OCI-M1 (cell line): Measurements from ENCODE around the gene LYPD4.
A peak's percentile ranks its signal among the peaks of the same experiment; 100 is the strongest.

Experiments used
- DNase-seq: peaks from one replicate; lab custom pipeline; 2025; lab: John Stamatoyannopoulos, UW

Gene LYPD4

GRCh38 chr19:41850381-41850780 is 5.9 kb upstream of the LYPD4 start:
- no peak for DNase-seq

GRCh38 chr19:41849067-41849466 is 4.6 kb upstream of the LYPD4 start:
- no peak for DNase-seq

GRCh38 chr19:41848666-41849065 is 4.2 kb upstream of the LYPD4 start:
- no peak for DNase-seq

GRCh38 chr19:41847351-41848105 is 3.0 kb upstream of the LYPD4 start:
- DNase-seq = no peak

- no peak for DNase-seq
Measured at GRCh38 chr19:41845051-41845590, 638 bp upstream of the LYPD4 start.

- no peak for DNase-seq
Measured at GRCh38 chr19:41845001-41845050, 343 bp upstream of the LYPD4 start, which contains the start of gene DMRTC2. DMRTC2 (plus strand) TSS chr19:41845042; CDS start chr19:41847429, 2,387 bp downstream.

GRCh38 chr19:41843371-41843770 is 1.1 kb downstream of the LYPD4 start:
- DNase-seq = peak; percentile 38

- DNase-seq = no peak
Measured at GRCh38 chr19:41839211-41839610, 5.3 kb downstream of the LYPD4 start.

GRCh38 chr19:41837981-41838708 is 6.3 kb downstream of the LYPD4 start:
- no peak for DNase-seq

GRCh38 chr19:41821003-41821735 is 23.3 kb downstream of the LYPD4 start:
- peak; percentile 79 for DNase-seq

- no peak for DNase-seq
Measured at GRCh38 chr19:41816761-41817160, 27.7 kb downstream of the LYPD4 start.

- DNase-seq = no peak
Measured at GRCh38 chr19:41815301-41815700, 29.2 kb downstream of the LYPD4 start.

- DNase-seq = no peak
Measured at GRCh38 chr19:41813911-41814310, 30.6 kb downstream of the LYPD4 start.

- no peak for DNase-seq
Measured at GRCh38 chr19:41811981-41812380, 32.5 kb downstream of the LYPD4 start.

- peak; percentile 34 for DNase-seq
Measured at GRCh38 chr19:41811036-41811435, 33.4 kb downstream of the LYPD4 start.

GRCh38 chr19:41810301-41810700 is 34.2 kb downstream of the LYPD4 start:
- no peak for DNase-seq

GRCh38 chr19:41808663-41809566 is 35.6 kb downstream of the LYPD4 start:
- DNase-seq = peak; percentile 5

- no peak for DNase-seq
Measured at GRCh38 chr19:41807176-41807575, 37.3 kb downstream of the LYPD4 start.

- no peak for DNase-seq
Measured at GRCh38 chr19:41804336-41804735, 40.1 kb downstream of the LYPD4 start.

- no peak for DNase-seq
Measured at GRCh38 chr19:41802770-41803169, 41.7 kb downstream of the LYPD4 start.

- peak; percentile 73 for DNase-seq
Measured at GRCh38 chr19:41801792-41802211, 42.7 kb downstream of the LYPD4 start.

GRCh38 chr19:41801031-41801430 is 43.5 kb downstream of the LYPD4 start:
- DNase-seq = no peak
